HG02763 (cell line): ENCODE measurements around the gene PPP2R1A.

Source experiments
- ATAC-seq: cut with Tn5 transposase; IDR thresholded peaks from one replicate; pipeline ENCODE4 v1.9.1; 2021; ENCODE audit warnings: mild to moderate bottlenecking, moderate library complexity; ENCODE audit not compliant: unreplicated experiment

The PPP2R1A gene

GRCh38 chr19:52189735-52190486 lies at the start of gene PPP2R1A:
Gene PPP2R1A (plus strand): TSS chr19:52190052. CDS start chr19:52190097, 45 bp downstream.
- peak; percentile 92 for ATAC-seq

DNA sequence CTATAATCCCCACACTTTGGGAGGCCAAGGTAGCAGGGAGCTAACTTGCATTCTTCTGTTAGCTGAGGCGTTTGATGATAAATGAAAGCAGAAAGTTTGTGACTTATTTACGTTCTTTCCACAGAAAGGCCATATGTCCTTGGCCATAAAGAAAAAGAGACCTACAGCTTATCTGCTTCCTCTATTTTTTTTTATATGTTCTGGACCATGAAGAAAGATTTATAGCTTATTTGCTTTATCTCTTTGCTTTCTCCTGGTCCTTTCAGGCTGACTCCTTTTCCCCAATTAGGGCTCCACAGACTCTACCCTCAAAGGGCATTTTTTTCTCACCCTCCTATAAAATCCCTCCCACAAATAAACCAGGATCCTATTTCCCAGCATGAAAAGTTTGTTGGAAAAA lies 48.6 kb upstream of the PPP2R1A start:
- ATAC-seq, result no peak

- ATAC-seq, result no peak
Measured at GRCh38 chr19:52142001-52142595, 47.8 kb upstream of the PPP2R1A start.

DNA sequence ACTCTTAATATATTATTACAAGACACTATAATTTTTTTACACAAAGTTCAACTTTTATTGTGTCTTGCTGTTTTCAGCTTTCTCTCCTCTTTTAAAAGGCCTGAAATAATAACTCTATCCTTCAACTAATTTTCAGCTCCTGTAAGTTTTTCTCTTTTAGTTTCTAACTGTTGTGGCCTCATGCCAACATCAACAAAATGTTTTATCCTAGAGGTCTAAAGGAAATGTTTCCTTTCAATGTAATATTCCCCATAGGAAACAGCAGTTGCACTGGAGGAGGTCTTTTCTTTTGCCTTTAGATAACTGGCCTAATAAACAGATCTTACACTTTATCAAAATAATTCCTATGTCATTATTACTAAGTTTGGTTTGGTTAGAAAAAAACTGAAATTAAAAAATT lies 41.6 kb upstream of the PPP2R1A start:
- no peak for ATAC-seq

DNA sequence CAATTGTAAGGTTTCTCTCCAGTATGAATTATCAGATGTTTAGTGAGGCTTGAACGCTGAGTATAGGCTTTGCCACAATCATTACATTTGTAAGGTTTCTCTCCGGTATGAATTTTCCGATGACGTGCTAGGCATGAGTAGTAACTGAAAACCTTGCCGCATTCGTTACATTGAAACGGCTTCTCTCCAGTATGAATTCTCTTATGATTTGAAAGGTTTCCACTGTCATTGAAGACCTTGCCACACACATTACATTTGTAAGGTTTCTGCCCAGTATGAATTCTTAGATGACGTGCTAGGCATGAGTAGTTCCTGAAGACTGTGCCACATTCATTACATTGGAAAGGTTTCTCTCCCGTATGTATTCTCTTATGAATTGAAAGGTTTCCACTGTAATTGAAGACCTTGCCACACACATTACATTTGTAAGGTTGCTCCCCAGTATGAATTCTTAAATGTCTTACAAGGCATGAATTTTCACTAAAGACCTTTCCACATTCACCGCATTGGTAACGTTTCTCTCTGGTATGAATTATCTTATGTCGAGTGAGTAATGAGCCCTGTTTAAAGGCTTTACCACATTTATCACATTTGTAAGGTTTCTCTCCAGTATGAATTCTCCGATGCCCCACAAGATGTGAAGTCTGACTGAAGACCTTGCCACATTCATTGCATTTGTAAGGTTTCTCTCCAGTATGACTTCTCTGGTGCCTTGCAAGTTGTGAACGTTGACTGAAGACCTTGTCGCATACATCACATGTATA lies 34.1 kb upstream of the PPP2R1A start:
- no peak for ATAC-seq

DNA sequence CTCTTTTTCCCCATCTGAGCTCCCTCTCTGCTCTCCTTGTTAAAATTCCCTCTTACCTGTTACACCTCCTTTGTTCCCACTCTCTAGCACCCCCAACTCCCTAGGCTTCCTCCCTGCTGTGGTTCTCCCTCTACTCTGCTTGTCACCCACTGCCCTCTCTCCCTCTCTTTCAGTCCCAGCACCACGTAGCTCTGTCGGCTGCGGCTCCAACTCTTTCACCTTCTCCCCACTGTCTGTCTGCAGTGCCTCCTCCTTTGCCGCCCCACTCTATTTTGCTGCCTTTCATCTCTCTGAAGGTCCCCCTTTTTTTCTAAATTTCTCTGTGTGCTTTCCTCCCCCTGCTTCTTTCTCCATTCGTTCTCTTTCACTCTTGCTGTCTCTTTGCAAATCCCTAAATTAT lies 19.5 kb upstream of the PPP2R1A start:
- ATAC-seq, result no peak

- ATAC-seq, result peak; percentile 15
Measured at GRCh38 chr19:52170863-52171320, 19.0 kb upstream of the PPP2R1A start.

GRCh38 chr19:52171321-52172169 lies 18.3 kb upstream of the PPP2R1A start, which contains the start of gene ZNF836:
Gene ZNF836 (minus strand): TSS chr19:52171621. CDS start chr19:52168072, 3,549 bp downstream.
- peak; percentile 67 for ATAC-seq

DNA sequence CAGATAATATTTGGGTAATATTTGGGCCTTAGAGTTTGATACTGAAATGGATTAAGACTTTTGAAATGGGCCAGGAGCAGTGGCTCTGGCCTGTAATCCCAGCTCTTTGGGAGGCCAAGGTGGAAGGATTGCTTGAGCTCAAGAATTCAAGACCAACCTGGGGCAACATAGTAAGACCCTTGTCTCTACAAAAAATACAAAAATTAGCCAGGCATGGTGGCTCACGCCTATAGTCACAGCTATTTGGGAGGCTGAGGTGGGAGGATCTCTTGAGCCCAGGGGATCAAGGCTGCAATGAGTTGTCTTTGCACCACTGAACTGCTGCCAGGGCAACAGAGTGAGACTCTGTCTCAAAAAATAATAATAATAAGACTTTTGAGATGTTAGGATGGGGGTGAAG lies 17.5 kb upstream of the PPP2R1A start:
- ATAC-seq, result no peak

DNA sequence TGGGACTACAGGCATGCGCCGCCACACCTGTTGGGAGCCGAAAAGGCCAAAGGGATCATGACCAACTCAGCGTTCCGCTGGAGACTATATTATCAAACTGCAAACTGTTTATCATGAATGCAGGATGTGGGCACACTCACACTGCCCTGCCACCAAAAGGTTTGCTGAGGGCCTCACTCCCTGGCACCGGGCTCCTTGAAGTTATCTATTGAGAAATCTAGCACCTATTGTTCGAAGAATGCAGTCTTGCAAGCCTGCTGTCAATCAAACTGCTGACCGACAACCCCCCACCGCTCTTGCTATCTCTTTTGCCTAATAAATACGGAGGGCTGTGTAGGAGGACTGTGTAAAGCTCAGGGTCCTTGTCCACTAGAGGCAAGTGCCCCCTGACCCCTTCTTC lies 13.3 kb upstream of the PPP2R1A start:
- no peak for ATAC-seq

DNA sequence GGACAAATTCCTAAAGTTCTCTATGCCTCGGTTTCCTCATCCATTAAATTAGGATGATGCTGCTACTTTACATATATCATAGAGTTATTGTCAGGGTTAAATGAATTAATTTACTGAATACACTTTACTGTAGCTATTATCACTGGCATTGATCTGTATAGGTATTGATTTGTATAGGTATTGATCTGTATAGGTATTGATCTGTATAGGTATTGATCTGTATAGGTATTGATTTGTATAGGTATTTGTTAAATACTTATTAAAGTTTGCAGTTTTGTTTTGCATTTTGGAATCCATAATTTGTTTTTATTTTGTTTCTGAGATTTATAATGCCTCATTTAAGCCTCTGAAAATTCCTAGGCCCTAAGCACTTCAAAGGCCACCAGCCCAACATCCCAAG lies 2.4 kb upstream of the PPP2R1A start:
- ATAC-seq, result no peak

DNA sequence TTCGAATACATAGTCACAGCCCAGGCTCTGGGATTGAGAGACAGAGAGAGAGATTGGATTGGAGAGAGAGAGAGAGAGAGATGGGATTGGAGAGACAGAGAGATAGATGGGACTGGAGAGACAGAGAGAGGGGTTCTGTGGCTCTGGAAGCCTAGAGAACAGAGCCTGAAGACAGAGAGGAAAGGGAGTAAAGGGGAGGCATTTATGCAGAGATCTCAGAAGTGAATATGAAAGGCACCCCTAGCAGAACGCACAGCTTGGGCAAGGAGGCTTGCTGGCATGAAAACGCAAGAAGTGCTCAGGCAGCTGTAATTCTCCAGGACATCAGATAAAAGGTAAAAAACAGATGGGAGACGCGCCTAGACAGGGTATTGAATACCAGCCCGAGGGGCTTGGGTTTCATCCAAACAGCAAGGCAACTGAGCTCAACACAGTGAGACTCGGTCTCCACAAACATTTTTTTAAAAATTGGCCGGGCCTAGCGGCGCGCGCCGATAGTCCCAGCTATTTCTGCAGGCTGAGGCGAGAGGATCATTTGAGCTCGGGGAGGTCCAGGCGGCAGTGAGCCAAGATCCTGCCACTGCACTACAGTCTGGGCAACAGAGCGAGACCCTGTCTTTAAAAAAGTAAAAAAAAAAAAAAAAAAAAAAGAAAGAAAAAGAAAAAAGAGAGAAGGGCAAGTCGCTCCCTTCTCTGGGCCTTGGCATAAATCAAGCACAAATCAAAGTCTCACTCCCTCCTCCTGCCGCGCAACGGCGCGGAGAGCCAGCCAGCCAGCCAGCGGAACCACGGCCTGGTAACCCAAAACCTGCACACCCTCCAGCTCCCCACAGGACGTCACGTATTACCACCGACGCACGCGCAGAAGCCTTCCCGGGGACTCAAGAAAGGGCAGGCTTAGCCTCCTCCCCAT lies 774 bp upstream of the PPP2R1A start:
- peak; percentile 6 for ATAC-seq

DNA sequence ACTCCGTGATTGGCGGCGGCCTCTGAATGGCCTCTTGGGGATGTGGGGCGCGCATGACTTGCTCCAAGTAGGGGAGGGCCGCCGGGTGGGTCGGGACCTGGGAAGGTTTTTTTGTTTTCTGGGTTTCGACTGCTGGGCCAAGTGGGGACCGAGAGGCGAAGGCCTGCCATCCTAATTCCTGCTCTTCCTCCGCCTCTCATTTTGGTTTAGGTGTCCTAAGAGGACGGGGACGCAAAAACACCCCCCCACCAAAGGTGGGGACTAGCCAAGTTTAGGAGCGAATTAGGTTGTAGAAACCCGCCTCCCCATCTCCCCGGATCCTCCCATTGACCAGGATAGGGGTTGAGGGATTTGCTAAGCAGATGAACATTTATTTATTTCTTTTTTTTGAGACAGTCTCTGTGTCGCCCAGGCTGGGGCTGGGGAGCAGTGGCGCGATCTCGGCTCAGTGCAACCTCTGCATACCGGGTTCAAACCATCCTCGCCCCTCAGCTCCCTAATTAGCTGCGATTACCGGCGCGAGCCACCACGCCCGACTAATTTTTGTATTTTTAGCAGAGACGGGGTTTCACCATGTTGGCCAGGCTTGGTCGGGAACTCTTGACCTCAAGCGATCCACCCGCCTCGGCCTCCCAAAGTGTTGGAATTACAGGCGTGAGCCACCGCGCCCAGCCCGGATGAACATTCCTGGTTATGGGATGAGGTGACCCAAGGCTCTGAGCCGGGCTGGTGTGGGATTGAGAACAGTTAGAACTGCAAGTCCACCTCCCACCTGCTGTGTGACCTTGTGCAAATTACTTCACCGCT lies 838 bp downstream of the PPP2R1A start:
- ATAC-seq, result no peak

DNA sequence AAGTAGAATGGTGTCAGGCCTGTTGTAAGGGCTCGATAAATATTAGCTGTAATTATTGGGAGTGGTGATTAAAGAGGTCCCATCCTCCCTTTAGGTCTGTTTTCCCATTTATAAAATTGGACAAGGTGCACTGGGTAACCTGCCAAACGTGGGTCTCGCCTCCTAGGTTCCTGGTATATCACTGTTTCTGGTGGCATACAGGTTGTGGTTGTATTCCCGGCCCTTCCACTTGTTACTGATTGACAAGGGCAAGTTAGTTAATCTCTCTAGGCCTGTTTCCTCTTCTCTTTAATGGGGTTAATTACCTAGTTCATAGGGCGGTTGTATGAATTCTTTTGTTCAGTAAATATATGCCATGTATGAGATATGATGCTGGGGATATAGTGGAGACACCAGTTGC lies 1.5 kb downstream of the PPP2R1A start:
- ATAC-seq, result no peak

- no peak for ATAC-seq
Measured at GRCh38 chr19:52191951-52192350, 2.1 kb downstream of the PPP2R1A start.

DNA sequence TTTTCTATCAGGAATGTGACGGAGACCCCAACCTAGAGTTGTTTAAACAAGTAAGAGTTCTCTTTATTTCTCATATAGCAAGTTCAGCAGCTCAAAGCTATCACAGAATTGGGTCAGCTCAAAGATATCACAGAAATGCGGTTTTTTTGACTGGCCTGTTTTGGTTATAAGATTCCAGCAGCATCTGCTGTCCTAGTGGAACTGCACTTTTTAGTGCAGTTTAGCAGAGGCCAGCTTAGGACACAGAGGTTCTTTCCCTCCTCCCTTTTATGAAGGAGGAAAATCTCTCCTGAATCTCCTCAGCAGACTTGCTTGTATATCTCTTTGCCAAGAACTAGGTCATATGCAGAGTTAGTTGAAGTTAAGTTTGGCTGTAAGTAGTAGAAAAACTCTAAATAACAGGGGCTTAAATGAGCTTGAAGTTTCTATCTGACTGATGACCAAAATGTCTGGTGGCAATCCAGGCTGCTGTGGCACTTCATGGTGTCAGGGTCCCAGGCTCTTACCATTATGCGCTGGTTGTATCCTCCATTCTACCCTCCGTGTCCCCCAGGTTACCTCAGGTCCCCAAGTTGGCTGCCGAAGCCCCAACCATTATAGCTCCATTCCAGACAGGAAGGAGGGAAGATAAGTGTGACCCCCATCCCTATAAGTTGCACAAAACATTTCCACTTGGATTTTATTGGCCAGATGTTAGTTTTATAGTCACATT lies 6.6 kb downstream of the PPP2R1A start:
- no peak for ATAC-seq

DNA sequence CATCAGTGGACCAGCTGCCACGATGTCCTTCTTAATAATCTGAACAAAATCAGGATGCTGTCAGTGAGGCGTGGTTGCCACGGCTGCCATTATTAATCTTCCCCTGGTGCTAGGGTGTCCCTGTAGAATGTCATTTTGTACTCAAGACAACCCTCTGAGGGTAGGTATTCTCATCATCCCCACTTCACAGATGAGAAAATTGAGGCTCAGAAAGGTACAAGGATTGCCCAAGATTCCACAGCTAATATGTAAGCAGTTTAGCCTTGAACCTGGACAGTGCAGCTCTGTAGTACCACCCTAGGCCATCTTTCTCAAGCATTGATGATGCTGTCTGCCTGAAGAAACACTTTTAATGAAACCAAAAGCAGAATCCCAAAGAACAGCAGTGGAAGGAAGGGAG lies 8.1 kb downstream of the PPP2R1A start:
- no peak for ATAC-seq

DNA sequence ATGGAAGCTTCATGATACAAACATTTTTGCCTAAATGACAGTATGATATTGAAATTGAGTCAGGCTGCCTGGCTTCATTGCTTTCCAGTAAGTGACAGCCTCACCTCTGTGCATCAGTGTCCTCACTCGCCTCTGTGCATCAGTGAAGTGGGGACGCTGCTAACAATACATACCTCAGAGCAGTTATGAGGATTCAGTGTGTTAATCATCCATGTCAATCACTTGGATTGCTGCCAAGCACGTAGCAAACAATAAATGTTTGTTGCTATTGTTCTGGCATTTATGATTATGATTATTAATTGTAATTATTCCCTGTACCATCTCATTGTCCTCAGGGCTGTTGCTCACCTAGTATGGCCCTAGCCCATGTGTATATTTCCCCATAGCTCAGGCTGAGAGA lies 8.8 kb downstream of the PPP2R1A start:
- ATAC-seq, result no peak
